Activated naive CD8-positive, alpha-beta T cell treated with anti-CD3 and anti-CD28 coated beads, Interleukin-2, amount 10 ng/mL, durations not matched to agents 7 days and 5 days (primary cell): ENCODE data around the gene IDH3A. TPM values are rescaled to one million over a fixed set of nuclear protein-coding genes. Genes with fewer than 3 reads are reported as not detected.
A peak's percentile ranks its signal among the peaks of the same experiment; 100 is the strongest.

Experiments
- ATAC-seq: fragments of 150-1000 bp; cut with Tn5 transposase; one replicate; pipeline ENCODE4 v1.10.0; 2021; ENCODE audit warnings: low read depth, moderate library complexity
- POLR2A ChIA-PET: fragments of 350-600 bp; sonication (Branson Sonifier 250); formaldehyde crosslinking; loops from one replicate; lab custom pipeline; 2021; ENCODE audit warnings: antibody characterized with exemption; lab: Charles Lee
- DNase-seq: peaks from one replicate; pipeline ENCODE4 v3.0.0; 2021
- H3K27ac Mint-ChIP-seq: one replicate; pipeline ENCODE4 v1.8.0; 2022; ENCODE audit warnings: mild to moderate bottlenecking, mixed read lengths
- H3K27me3 Mint-ChIP-seq: one replicate; pipeline ENCODE4 v1.8.0; 2022; ENCODE audit warnings: mild to moderate bottlenecking, moderate library complexity, mixed read lengths
- H3K36me3 Mint-ChIP-seq: one replicate; pipeline ENCODE4 v1.8.0; 2021; ENCODE audit warnings: mild to moderate bottlenecking, mixed read lengths
- H3K4me1 Mint-ChIP-seq: one replicate; pipeline ENCODE4 v1.8.0; 2021; ENCODE audit warnings: mixed read lengths
- H3K4me3 Mint-ChIP-seq: one replicate; pipeline ENCODE4 v1.8.0; 2022; ENCODE audit warnings: mild to moderate bottlenecking, moderate library complexity, mixed read lengths
- H3K9me3 Mint-ChIP-seq: one replicate; pipeline ENCODE4 v1.8.0; 2021; ENCODE audit warnings: mixed read lengths
- total RNA-seq, 2 experiments: library from RNA; stranded (reverse); gene quantifications; one replicate each; pipeline ENCODE4 v1.2.3, GENCODE V29; 2021

Gene IDH3A
- total RNA-seq, 2 experiments from 2014 or later, result 54.5 to 82.8 TPM

DNA sequence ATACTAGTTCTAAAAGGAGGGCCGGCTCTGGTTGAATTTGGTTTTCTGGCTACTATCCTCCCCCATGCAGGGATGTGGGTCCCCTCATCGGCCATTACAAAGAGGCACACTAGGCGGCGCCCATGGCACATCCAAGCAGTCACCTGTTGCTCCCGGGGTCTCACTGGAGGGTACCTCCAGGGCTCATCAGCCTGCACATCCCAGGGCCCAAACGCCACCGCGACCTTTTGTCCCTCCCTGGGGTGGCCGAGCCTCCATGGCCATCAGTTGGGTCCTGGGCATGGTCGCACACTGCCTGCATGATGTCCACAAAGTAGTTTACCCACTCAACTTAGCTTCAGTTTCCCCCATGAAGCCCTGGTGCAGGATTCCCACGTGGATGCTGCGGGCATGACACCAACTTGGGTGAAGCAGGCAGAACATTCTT lies 28.3 kb downstream of the IDH3A start:
- Mint-ChIP-seq H3K4me1 (peaks cover 25% of the 10 kb centered on the region), H3K9me3 (no peaks in the 10 kb centered on the region), H3K36me3 (peaks cover 9% of the 10 kb centered on the region), H3K4me3 (no peak overlapping the region), H3K27me3 (no peaks in the 10 kb centered on the region), H3K27ac (no peak overlapping the region)
- POLR2A ChIA-PET, result no interaction called here
- DNase-seq, result peak; percentile 56
- ATAC-seq, result peak; percentile 39

- POLR2A ChIA-PET, result no interaction called here
- DNase-seq, result no peak
- no peaks in the 10 kb centered on the region for H3K27me3 Mint-ChIP-seq
These were observed 28.9 kb downstream of the IDH3A start for GRCh38 chr15:78178064-78178463.

DNA sequence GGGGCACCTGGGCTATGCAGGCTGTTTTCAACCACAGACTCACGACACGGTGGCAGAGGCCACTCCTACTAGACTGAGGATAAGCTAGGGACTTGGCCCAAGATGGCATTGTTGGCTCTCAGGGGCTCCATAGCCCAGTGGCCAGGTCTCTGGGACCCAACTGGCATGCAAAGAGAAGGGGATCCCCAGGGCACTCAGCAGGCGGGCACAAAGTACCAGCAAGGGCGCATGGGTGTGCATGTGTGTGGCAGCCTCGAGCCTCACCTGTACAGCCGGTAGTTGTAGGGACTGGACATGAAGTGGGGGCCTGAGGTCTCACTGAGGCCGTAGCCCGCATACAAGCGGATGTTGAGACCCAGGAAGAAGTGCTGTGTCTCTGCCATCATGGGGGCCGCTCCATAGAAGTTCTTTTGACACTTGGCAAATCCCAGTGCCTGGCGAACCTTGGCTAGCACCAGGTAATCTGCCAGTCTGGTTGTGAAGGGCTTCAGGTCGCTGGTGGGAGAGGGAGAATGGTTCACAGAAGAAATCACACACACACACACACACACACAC lies 30.2 kb downstream of the IDH3A start:
- Mint-ChIP-seq H3K4me3 (no peak overlapping the region), H3K9me3 (no peaks in the 10 kb centered on the region), H3K4me1 (peaks cover 11% of the 10 kb centered on the region), H3K36me3 (peaks cover 2% of the 10 kb centered on the region), H3K27me3 (peaks cover 2% of the 10 kb centered on the region), H3K27ac (no peak overlapping the region)
- DNase-seq (no peak), ATAC-seq (no peak)
- POLR2A ChIA-PET, result interaction anchor here (0.6 kb wide), 1 partner anchor 66 kb away, joined by 5 read pairs; no protein-coding TSS in a partner anchor

More at GRCh38 chr15:78178064-78178463, 28.9 kb downstream of the IDH3A start:
- Mint-ChIP-seq H3K27ac (no peak overlapping the region), H3K4me1 (peaks cover 22% of the 10 kb centered on the region), H3K9me3 (no peaks in the 10 kb centered on the region), H3K36me3 (peaks cover 4% of the 10 kb centered on the region), H3K4me3 (no peak overlapping the region)
- ATAC-seq, result no peak

DNA sequence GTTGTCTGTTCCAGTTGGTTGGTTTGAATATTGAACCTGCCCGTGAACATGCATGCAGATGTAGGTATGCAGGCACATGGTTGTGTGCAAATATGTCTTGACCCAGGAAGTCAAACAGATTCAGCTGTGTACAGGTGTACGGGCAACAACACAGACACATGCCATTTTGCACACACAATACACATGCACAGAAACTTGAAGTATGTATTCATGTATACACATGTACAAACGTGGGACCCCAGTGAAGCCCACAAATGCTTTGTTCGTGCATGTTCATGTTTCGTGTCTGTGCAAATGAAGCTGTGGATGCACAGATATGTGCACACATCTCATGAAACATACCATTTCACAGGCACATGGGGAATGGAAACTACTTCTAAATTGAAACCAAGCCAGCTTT lies 30.7 kb downstream of the IDH3A start:
- POLR2A ChIA-PET, result no interaction called here
- no peaks in the 10 kb centered on the region for H3K9me3 Mint-ChIP-seq
- peaks cover 6% of the 10 kb centered on the region for H3K27me3 Mint-ChIP-seq
- H3K4me1 Mint-ChIP-seq, result peaks cover 6% of the 10 kb centered on the region
- DNase-seq (no peak), ATAC-seq (no peak)
- no peak overlapping the region for H3K4me3 Mint-ChIP-seq
- H3K27ac Mint-ChIP-seq, result no peak overlapping the region
- no peaks in the 10 kb centered on the region for H3K36me3 Mint-ChIP-seq

DNA sequence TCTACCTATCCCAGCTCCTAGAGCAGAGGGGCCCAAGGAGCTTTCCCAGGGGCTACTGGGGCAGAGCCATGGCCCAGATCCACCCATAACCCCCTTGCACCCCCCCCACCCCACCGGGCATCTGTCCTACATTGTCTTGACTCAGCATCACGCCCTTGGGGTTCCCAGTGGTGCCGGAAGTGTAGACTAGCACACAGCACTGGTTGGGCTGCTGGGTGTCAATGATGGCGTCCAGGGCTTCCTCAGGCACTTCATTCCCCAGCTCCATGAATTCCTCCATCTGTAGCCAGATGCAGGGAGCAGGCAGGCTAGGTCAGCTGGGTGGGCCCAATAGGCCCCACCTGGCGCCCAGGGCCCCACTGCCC lies 33.2 kb downstream of the IDH3A start:
- peaks cover 5% of the 10 kb centered on the region for H3K9me3 Mint-ChIP-seq
- H3K27ac Mint-ChIP-seq, result no peak overlapping the region
- H3K4me1 Mint-ChIP-seq, result peaks cover 1% of the 10 kb centered on the region
- H3K4me3 Mint-ChIP-seq, result no peak overlapping the region
- H3K36me3 Mint-ChIP-seq, result no peaks in the 10 kb centered on the region
- POLR2A ChIA-PET, result no interaction called here
- DNase-seq (no peak), ATAC-seq (no peak)
- peaks cover 13% of the 10 kb centered on the region for H3K27me3 Mint-ChIP-seq

- Mint-ChIP-seq H3K9me3 (peaks cover 5% of the 10 kb centered on the region), H3K27ac (no peak overlapping the region), H3K4me1 (peaks cover 1% of the 10 kb centered on the region), H3K27me3 (peaks cover 13% of the 10 kb centered on the region), H3K4me3 (no peak overlapping the region), H3K36me3 (no peaks in the 10 kb centered on the region)
- ATAC-seq, result no peak
- no peak for DNase-seq
- POLR2A ChIA-PET, result no interaction called here
These were observed 33.7 kb downstream of the IDH3A start for GRCh38 chr15:78182821-78183220.

- DNase-seq (no peak), ATAC-seq (no peak)
- H3K27ac Mint-ChIP-seq, result peak overlapping the region; percentile 26
- no peaks in the 10 kb centered on the region for H3K36me3 Mint-ChIP-seq
- no peaks in the 10 kb centered on the region for H3K9me3 Mint-ChIP-seq
- POLR2A ChIA-PET, result no interaction called here
- H3K4me1 Mint-ChIP-seq, result peaks cover 1% of the 10 kb centered on the region
- H3K27me3 Mint-ChIP-seq, result peaks cover 13% of the 10 kb centered on the region
- no peak overlapping the region for H3K4me3 Mint-ChIP-seq
These were observed 43.8 kb downstream of the IDH3A start for GRCh38 chr15:78192826-78193594.

DNA sequence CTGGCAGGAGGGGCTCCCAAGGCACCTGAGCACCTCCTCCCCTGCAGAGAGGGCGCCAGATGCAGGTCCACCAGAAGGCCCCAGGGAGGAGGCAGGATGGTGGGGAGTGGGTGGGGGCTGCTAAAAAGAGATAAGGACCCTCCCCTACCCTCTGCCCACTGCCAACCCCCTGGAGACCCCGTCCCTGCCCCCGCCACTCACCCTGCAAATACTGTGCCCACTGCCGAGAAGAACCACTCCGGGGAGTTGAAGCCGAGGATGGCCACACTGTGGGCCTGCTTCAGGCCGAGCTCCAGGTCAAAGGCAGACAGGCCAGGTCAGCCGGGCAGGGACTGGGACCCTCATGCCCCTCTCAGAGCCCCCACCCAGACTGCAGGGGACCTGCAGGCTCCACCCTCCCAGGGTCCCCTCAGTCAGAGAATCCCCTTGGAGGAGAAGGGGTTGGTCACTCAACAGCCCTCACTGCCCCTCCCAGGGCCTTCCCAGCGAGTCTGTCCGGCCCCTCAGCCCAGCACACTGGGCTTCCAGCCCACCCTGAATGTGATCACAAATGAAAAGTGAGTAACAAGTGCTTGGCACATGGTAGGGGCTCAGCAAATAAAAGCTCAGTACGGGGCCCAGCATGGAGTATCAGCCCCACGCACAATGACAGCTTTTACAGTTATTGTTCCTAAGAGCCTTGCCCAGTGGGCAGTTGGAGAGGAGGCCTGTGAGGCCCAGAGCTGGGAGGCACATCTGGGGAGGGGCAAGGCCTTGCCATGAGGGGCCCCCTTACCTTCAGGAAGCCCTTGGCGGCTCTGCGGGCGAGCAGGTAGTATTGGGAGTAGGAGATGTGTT lies 44.8 kb downstream of the IDH3A start:
- Mint-ChIP-seq H3K27ac (no peak overlapping the region), H3K36me3 (no peaks in the 10 kb centered on the region), H3K4me1 (peaks cover 1% of the 10 kb centered on the region), H3K27me3 (peaks cover 15% of the 10 kb centered on the region), H3K9me3 (no peaks in the 10 kb centered on the region), H3K4me3 (no peak overlapping the region)
- no peak for ATAC-seq
- POLR2A ChIA-PET, result no interaction called here
- no peak for DNase-seq

GRCh38 chr15:78194568-78194925 lies 45.4 kb downstream of the IDH3A start:
- Mint-ChIP-seq H3K27ac (no peak overlapping the region), H3K4me3 (no peak overlapping the region), H3K9me3 (no peaks in the 10 kb centered on the region), H3K36me3 (no peaks in the 10 kb centered on the region), H3K4me1 (peaks cover 1% of the 10 kb centered on the region), H3K27me3 (peaks cover 15% of the 10 kb centered on the region)
- DNase-seq (no peak), ATAC-seq (no peak)
- POLR2A ChIA-PET, result no interaction called here

DNA sequence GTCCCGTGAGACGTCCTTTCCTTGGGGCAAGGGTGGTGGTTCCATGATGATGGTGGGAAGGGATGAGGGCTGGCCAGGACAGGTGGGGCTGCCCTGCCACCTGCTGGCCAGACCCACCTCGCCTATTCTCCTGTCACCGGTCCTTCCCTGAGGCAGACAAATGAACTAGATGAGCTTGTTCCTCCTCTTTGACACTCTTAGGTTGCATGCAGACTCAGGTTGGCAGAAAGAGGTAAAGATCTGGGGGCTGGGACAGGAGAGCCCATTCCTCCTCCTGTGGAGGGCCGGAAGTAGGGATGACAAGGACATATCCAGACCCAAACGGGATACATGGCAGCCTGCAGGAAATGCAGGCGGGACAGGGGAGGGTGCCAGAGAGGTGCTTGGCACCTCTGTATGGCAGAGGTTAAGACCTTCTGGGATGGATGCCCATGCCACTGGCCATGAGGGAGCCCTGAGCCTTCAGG lies 46.6 kb downstream of the IDH3A start:
- POLR2A ChIA-PET, result interaction anchor here (1.1 kb wide), 1 partner anchor 65 kb away, joined by 5 read pairs; the partner anchor contains the start of gene CIB2
- Mint-ChIP-seq H3K27ac (peak overlapping the region; percentile 4), H3K9me3 (no peaks in the 10 kb centered on the region), H3K4me3 (no peak overlapping the region), H3K4me1 (peaks cover 1% of the 10 kb centered on the region), H3K36me3 (no peaks in the 10 kb centered on the region), H3K27me3 (peaks cover 12% of the 10 kb centered on the region)
- DNase-seq (peak; percentile 71), ATAC-seq (peak; percentile 85)

DNA sequence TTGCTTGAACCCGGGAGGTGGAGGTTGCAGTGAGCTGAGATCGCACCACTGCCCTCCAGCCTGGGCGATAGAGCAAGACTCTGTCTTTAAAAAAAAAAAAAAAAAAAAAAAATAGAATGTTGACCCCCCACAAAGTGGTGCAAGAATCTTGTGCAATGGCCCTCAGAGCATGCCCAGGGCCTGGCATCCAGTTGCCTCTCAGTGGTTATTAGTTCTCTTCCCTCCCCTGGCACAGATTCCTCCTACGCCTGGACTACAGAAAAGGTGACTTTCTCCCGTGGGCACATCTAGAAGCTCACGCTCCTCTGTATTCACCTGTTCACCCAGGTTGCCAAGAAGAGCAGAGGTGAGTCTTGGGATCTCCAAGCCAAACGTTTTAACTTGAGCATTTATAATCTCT lies 48.5 kb downstream of the IDH3A start:
- H3K9me3 Mint-ChIP-seq, result no peaks in the 10 kb centered on the region
- POLR2A ChIA-PET, result interaction anchor here (0.7 kb wide), 1 partner anchor 39 kb away, joined by 4 read pairs; no protein-coding TSS in a partner anchor
- no peak for ATAC-seq
- H3K27ac Mint-ChIP-seq, result no peak overlapping the region
- H3K4me3 Mint-ChIP-seq, result no peak overlapping the region
- no peak for DNase-seq
- peaks cover 8% of the 10 kb centered on the region for H3K27me3 Mint-ChIP-seq
- H3K36me3 Mint-ChIP-seq, result no peaks in the 10 kb centered on the region
- H3K4me1 Mint-ChIP-seq, result peaks cover 1% of the 10 kb centered on the region

DNA sequence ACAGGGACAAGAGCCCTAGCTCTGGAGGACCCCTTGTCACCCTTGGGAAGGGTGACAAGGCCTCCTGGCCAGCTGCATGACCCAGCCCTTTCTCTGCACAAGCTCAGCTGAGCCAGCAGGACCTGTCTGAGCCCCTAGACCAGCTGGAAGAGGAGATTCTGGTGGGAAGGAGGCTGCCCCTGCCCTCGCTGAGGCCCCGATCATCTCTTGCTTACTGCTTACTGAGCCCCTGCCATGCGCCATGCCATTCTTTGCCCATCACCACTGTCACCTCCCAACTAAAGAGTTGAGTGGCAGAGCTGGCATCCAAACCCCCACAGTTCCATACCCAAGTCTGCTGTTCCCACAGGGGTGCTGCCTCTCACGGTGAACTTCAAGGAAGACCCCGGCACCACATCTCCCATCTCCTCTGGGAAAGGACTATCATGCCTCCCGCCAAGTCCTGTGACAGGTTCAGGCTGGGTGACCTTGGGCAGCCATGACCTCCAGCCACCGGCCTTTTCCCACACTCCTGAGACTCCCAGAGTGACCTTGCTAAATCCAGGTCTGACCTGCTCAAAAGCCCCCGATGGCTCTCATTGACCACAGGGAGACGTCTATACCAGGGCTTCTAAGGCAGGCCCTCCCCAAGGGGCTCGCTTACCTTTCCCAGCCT lies 51.2 kb downstream of the IDH3A start:
- no peak overlapping the region for H3K4me3 Mint-ChIP-seq
- peaks cover 1% of the 10 kb centered on the region for H3K4me1 Mint-ChIP-seq
- no peaks in the 10 kb centered on the region for H3K36me3 Mint-ChIP-seq
- H3K27ac Mint-ChIP-seq, result no peak overlapping the region
- H3K27me3 Mint-ChIP-seq, result peaks cover 16% of the 10 kb centered on the region
- H3K9me3 Mint-ChIP-seq, result no peaks in the 10 kb centered on the region
- DNase-seq (no peak), ATAC-seq (no peak)
- POLR2A ChIA-PET, result no interaction called here
